ENCODE data around the gene CCDC149. TPM values are rescaled to one million over a fixed set of nuclear protein-coding genes. Genes with fewer than 3 reads are reported as not detected.

CCDC149 gene
- total RNA-seq, 1 donor from 2014 or later = 10.2 TPM

DNA sequence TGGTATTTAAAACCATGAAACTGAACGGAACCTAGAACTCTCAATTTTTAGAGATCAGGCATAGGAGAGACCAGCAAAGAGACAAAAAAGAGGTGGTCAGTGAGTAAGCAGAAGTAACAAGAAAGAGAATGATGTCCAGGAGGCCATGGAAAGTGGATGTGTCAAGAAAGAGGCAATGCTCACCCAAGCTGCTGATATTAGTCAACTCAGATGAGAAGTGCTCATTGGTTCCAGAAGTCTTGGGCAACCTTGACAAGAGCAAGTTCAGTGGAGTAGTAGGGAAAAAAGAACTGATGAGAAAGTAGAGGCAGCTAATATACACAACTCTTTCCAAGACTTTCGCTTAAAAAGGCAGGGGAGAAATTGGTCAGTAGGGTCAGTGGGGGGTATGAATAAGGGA lies 23.0 kb upstream of the CCDC149 start:
- FAIRE-seq (no peak), DNase-seq (ENCODE audit: low read depth) (no peak)
- Histone ChIP-seq H2AFZ (ENCODE audit: low read depth, low read length) (no peak overlapping the region), H3K4me3 (ENCODE audit: insufficient read depth, low read depth, low read length) (no peak overlapping the region), H3K27me3 (ENCODE audit: insufficient read depth, low read length) (peaks cover 2% of the 10 kb centered on the region), H3K4me1 (ENCODE audit: insufficient read depth, low read length) (peaks cover 7% of the 10 kb centered on the region), H3K27ac (ENCODE audit: low read depth, low read length) (no peak overlapping the region), H3K9ac (ENCODE audit: low read length) (no peak overlapping the region), H4K20me1 (ENCODE audit: insufficient read depth, low read length) (no peaks in the 10 kb centered on the region), H3K79me2 (ENCODE audit: insufficient read depth, low read length) (no peaks in the 10 kb centered on the region), H3K36me3 (ENCODE audit: insufficient read depth, low read length) (no peaks in the 10 kb centered on the region), H3K9me3 (ENCODE audit: insufficient read depth, low read depth, low read length) (no peaks in the 10 kb centered on the region), H3K4me2 (ENCODE audit: low read length) (no peak overlapping the region)
- H3K27me3 Mint-ChIP-seq (ENCODE audit: low read depth, unreplicated experiment) = no peaks in the 10 kb centered on the region
- H3K36me3 Mint-ChIP-seq (ENCODE audit: low read depth, unreplicated experiment) = no peaks in the 10 kb centered on the region
- peaks cover 33% of the 10 kb centered on the region for H3K9me3 Mint-ChIP-seq (ENCODE audit: unreplicated experiment)
- H3K27ac Mint-ChIP-seq (ENCODE audit: unreplicated experiment) = no peak overlapping the region
- H3K4me1 Mint-ChIP-seq (ENCODE audit: low read depth, unreplicated experiment) = peaks cover 11% of the 10 kb centered on the region
- no peak for TF ChIP-seq EZH2 (IDR thresholded peaks at IDR 0.05; ENCODE audit: insufficient read depth, low read length)
- TF ChIP-seq, protein P1, sequence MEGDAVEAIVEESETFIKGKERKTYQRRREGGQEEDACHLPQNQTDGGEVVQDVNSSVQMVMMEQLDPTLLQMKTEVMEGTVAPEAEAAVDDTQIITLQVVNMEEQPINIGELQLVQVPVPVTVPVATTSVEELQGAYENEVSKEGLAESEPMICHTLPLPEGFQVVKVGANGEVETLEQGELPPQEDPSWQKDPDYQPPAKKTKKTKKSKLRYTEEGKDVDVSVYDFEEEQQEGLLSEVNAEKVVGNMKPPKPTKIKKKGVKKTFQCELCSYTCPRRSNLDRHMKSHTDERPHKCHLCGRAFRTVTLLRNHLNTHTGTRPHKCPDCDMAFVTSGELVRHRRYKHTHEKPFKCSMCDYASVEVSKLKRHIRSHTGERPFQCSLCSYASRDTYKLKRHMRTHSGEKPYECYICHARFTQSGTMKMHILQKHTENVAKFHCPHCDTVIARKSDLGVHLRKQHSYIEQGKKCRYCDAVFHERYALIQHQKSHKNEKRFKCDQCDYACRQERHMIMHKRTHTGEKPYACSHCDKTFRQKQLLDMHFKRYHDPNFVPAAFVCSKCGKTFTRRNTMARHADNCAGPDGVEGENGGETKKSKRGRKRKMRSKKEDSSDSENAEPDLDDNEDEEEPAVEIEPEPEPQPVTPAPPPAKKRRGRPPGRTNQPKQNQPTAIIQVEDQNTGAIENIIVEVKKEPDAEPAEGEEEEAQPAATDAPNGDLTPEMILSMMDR (IDR thresholded peaks at IDR 0.05; ENCODE audit: insufficient read depth, low read depth, low read length) = no peak
- no peak overlapping the region for H3K4me3 Mint-ChIP-seq (ENCODE audit: unreplicated experiment)

DNA sequence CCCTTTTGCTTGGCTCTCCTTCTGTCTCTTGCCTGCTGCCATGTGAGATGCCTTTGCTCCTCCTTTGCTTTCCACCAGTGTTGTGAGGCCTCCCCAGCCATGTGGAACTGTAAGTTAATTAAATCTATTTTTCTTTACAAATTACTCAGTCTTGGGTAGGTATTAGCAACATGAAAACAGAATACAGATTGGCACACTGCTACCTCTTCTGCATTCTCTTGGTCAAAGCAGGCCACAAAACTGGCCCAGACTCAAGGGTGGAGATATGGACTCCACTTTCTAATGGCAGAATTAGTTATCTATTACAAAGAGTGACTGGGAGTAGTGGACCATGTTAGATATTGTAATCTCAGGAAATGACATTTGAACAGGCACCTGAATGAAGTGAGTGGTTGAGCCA lies 21.5 kb upstream of the CCDC149 start:
- TF ChIP-seq, protein P1 (IDR thresholded peaks at IDR 0.05; ENCODE audit: insufficient read depth, low read depth, low read length) = no peak
- TF ChIP-seq EZH2 (IDR thresholded peaks at IDR 0.05; ENCODE audit: insufficient read depth, low read length) = no peak
- Histone ChIP-seq H3K4me2 (ENCODE audit: low read length) (no peak overlapping the region), H3K4me3 (ENCODE audit: insufficient read depth, low read depth, low read length) (no peak overlapping the region), H3K79me2 (ENCODE audit: insufficient read depth, low read length) (no peaks in the 10 kb centered on the region), H2AFZ (ENCODE audit: low read depth, low read length) (no peak overlapping the region), H3K9me3 (ENCODE audit: insufficient read depth, low read depth, low read length) (no peaks in the 10 kb centered on the region), H3K9ac (ENCODE audit: low read length) (no peak overlapping the region), H3K4me1 (ENCODE audit: insufficient read depth, low read length) (peaks cover 7% of the 10 kb centered on the region), H3K27ac (ENCODE audit: low read depth, low read length) (no peak overlapping the region), H3K36me3 (ENCODE audit: insufficient read depth, low read length) (no peaks in the 10 kb centered on the region), H4K20me1 (ENCODE audit: insufficient read depth, low read length) (no peaks in the 10 kb centered on the region), H3K27me3 (ENCODE audit: insufficient read depth, low read length) (peaks cover 2% of the 10 kb centered on the region)
- Mint-ChIP-seq H3K4me1 (ENCODE audit: low read depth, unreplicated experiment) (peaks cover 11% of the 10 kb centered on the region), H3K36me3 (ENCODE audit: low read depth, unreplicated experiment) (no peaks in the 10 kb centered on the region), H3K27ac (ENCODE audit: unreplicated experiment) (no peak overlapping the region), H3K27me3 (ENCODE audit: low read depth, unreplicated experiment) (peaks cover 2% of the 10 kb centered on the region), H3K9me3 (ENCODE audit: unreplicated experiment) (peaks cover 26% of the 10 kb centered on the region), H3K4me3 (ENCODE audit: unreplicated experiment) (no peak overlapping the region)
- FAIRE-seq = no peak
- DNase-seq (ENCODE audit: low read depth) = no peak

DNA sequence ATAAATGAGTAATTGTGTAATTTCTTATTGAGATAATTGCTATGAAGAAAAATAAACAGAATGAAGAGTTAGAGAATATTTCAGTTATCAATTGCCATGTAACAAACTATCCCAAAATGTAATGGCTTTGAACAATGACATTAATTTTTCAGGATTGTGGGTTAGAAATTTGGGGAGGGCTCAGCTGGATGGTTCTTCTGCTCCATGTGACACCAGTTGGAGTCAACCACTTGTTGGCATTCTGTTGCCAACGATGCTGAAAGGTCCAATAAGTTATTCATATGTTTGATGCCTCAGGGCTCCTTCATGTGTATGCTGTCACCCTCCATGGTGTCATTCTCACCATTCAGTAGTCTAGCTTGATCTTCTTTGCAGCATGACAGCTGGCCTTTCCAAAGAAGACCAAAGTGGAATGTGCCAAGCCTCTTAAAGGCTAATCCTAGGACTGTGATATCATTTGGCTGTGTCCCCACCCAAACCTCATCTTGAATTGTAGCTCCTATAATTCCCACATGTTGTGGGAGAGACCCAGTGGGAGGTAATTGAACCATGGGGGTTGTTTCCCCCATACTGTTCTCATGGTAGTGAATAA lies 20.9 kb upstream of the CCDC149 start:
- H3K27ac ChIP-seq (ENCODE audit: low read depth, low read length) = no peak overlapping the region
- H3K4me3 ChIP-seq (ENCODE audit: insufficient read depth, low read depth, low read length) = no peak overlapping the region
- H3K36me3 ChIP-seq (ENCODE audit: insufficient read depth, low read length) = no peaks in the 10 kb centered on the region
- Mint-ChIP-seq H3K36me3 (ENCODE audit: low read depth, unreplicated experiment) (no peaks in the 10 kb centered on the region), H3K4me3 (ENCODE audit: unreplicated experiment) (no peak overlapping the region), H3K27me3 (ENCODE audit: low read depth, unreplicated experiment) (peaks cover 2% of the 10 kb centered on the region), H3K4me1 (ENCODE audit: low read depth, unreplicated experiment) (peaks cover 11% of the 10 kb centered on the region), H3K27ac (ENCODE audit: unreplicated experiment) (no peak overlapping the region), H3K9me3 (ENCODE audit: unreplicated experiment) (peaks cover 22% of the 10 kb centered on the region)
- H3K9me3 ChIP-seq (ENCODE audit: insufficient read depth, low read depth, low read length) = no peaks in the 10 kb centered on the region
- H3K79me2 ChIP-seq (ENCODE audit: insufficient read depth, low read length) = no peaks in the 10 kb centered on the region
- TF ChIP-seq, protein P1 (IDR thresholded peaks at IDR 0.05; ENCODE audit: insufficient read depth, low read depth, low read length) = no peak
- no peak for TF ChIP-seq EZH2 (IDR thresholded peaks at IDR 0.05; ENCODE audit: insufficient read depth, low read length)
- no peak for FAIRE-seq
- H3K27me3 ChIP-seq (ENCODE audit: insufficient read depth, low read length) = peaks cover 2% of the 10 kb centered on the region
- peaks cover 7% of the 10 kb centered on the region for H3K4me1 ChIP-seq (ENCODE audit: insufficient read depth, low read length)
- H2AFZ ChIP-seq (ENCODE audit: low read depth, low read length) = no peak overlapping the region
- no peak overlapping the region for H3K4me2 ChIP-seq (ENCODE audit: low read length)
- DNase-seq (ENCODE audit: low read depth) = no peak
- H3K9ac ChIP-seq (ENCODE audit: low read length) = no peak overlapping the region
- no peaks in the 10 kb centered on the region for H4K20me1 ChIP-seq (ENCODE audit: insufficient read depth, low read length)

All from astrocyte (in vitro differentiated cells and primary cell).